ENCODE data around the gene GSK3B.

GSK3B gene

GRCh38 chr3:119779731-119780383, 314.4 kb downstream of the GSK3B start:
- no peak for DNase-seq (ENCODE audit: low spot score)

GRCh38 chr3:119778811-119779210, 315.4 kb downstream of the GSK3B start:
- no peak for DNase-seq (ENCODE audit: low spot score)

DNA sequence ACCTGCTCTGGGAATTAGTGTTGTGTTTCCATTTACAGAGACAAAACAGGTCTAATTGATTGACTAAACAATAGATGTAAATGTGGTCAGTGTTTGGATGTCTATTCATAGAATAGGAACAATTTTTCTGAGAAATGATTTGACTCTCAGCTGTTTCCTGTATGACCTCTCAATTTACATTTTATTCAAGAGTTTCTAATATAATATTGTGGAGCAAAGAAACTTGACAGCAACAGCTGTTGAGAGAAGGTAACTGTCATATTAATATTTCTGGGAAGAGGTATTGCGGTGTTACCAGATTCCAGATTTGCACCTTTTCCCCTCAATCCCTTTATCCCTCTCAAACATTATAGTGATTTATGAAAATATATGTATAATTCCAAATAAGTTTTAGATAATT, 316.1 kb downstream of the GSK3B start:
- DNase-seq (ENCODE audit: low spot score): no peak

GRCh38 chr3:119776304-119776703, 317.9 kb downstream of the GSK3B start:
- DNase-seq (ENCODE audit: low spot score): no peak

GRCh38 chr3:119774444-119774843, 319.8 kb downstream of the GSK3B start:
- DNase-seq (ENCODE audit: low spot score): no peak
